ENCODE data around the gene MN1.

MN1 gene

DNA sequence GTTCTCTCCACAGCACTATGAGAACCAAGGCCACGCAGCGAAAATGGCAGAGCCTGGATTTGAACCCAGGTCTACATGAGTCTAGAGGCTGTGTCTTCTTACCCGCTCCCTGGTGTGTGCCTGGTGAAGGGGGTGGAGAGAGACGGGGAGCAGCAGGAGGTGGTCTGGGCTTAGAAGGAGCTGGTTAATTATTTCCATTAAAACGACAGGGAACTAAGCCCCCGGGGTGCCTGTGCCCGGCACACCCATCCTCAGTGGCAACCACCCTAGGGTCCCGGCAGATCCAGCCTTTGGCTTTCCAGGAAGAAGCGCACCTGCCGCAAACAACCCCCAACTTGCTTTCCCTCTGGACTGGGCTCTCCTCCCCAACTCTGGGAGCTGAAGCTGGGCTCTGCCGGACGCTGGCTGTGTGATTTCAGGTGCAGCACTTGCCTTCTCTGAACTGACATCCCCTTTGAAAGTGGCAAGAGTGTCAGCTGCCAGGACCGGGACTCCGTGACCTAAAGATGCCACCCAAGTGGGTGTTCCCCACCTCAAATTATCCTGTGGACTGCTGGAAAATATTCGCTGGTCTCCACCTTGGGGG lies 35.8 kb downstream of the MN1 start:
- H3K4me3 ChIP-seq (replicated peaks; ENCODE audit: low read depth, low read length) = no peak overlapping the region
- TF ChIP-seq, protein P1, sequence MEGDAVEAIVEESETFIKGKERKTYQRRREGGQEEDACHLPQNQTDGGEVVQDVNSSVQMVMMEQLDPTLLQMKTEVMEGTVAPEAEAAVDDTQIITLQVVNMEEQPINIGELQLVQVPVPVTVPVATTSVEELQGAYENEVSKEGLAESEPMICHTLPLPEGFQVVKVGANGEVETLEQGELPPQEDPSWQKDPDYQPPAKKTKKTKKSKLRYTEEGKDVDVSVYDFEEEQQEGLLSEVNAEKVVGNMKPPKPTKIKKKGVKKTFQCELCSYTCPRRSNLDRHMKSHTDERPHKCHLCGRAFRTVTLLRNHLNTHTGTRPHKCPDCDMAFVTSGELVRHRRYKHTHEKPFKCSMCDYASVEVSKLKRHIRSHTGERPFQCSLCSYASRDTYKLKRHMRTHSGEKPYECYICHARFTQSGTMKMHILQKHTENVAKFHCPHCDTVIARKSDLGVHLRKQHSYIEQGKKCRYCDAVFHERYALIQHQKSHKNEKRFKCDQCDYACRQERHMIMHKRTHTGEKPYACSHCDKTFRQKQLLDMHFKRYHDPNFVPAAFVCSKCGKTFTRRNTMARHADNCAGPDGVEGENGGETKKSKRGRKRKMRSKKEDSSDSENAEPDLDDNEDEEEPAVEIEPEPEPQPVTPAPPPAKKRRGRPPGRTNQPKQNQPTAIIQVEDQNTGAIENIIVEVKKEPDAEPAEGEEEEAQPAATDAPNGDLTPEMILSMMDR (IDR thresholded peaks at IDR 0.05; ENCODE audit: low read length, missing control alignments) = no peak
- no peak for DNase-seq (ENCODE audit: low read depth)

DNA sequence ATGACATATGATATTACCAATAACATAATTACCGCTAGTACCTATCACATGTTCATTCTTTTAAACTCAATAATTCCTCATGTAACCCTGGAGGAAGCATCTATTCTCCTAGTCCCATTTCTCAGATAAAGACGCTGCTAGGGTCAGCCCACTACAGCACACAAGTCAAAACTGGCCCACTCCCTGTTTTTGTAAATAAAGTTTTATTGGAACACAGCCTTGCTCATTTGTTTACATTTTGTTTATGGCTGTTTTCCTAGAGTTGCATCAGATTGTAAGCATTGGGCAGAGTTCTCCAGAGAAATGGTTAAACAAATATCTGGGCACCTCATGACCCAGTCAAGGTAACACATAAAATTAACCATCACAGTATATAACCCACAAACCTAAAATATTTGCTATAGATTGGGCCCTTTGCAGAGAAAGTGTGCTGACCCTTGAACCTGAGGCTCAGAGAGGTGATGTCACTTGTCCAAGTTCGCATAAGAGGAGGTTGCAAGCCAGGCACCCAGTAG lies 36.8 kb downstream of the MN1 start:
- DNase-seq (ENCODE audit: low read depth) = no peak
- no peak overlapping the region for H3K4me3 ChIP-seq (replicated peaks; ENCODE audit: low read depth, low read length)
- TF ChIP-seq, protein P1 (IDR thresholded peaks at IDR 0.05; ENCODE audit: low read length, missing control alignments) = no peak

DNA sequence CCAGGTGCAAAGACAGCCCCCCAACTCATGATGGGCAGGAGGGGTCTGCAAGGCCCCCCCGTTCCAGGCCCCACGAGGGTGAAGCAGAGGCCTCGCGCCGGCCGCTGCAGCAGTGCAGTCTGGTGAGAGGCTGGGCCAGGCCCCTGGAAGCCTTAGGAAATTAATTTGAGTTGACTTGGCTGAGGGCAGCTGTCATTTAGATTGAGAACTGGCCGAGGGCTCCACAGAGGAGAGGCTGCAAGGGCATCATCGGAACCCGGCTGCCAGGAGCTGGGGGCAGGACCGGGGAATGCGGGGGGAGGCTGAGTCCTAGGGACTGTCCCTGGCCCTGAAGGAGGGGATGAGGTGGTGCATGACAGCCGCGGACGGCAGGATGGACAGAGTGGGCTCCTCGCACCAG lies 39.9 kb downstream of the MN1 start:
- no peak overlapping the region for H3K4me3 ChIP-seq (replicated peaks; ENCODE audit: low read depth, low read length)
- TF ChIP-seq, protein P1 (IDR thresholded peaks at IDR 0.05; ENCODE audit: low read length, missing control alignments) = no peak
- DNase-seq (ENCODE audit: low read depth) = no peak

DNA sequence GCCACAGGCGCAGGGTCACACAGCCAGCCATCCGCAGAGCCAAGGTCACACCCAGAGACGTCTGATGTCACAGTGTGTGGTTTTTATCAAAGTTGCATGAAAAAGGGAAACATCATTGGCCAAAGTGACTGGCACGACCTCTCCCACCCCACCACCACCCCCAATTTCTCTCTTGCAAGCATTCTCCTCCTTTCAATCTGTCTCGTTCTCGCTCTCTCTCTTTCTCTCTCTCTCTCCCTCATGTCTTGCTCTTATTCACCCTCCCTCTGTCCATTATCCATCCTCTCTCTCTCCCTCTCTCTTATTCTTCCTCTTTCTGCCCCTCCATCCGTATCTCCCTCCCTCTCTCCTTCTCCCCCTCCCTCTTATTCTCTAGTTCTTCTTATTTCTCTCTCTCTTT lies 40.6 kb downstream of the MN1 start:
- DNase-seq (ENCODE audit: low read depth) = no peak
- TF ChIP-seq, protein P1 (IDR thresholded peaks at IDR 0.05; ENCODE audit: low read length, missing control alignments) = no peak
- no peak overlapping the region for H3K4me3 ChIP-seq (replicated peaks; ENCODE audit: low read depth, low read length)

DNA sequence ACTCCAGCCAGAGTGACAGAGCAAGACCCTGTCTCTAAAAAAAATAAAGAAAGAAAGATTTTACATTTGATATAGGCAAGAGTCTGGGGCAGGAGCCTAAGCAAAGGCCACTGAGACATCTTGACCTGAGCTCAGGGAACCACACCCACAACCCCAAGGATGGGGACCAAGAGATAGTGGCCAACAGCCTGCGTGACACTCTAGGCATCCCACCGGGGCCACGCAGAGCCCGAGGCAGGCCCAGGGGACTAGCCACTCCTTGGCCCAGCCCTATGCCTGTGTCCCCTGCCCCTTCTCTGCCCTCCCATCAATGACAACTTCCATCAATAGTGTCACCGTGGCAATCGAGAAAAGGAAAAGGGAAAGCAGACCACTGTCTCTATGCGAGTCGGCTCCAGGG lies 41.1 kb downstream of the MN1 start:
- TF ChIP-seq, protein P1 (IDR thresholded peaks at IDR 0.05; ENCODE audit: low read length, missing control alignments) = no peak
- H3K4me3 ChIP-seq (replicated peaks; ENCODE audit: low read depth, low read length) = no peak overlapping the region
- no peak for DNase-seq (ENCODE audit: low read depth)

DNA sequence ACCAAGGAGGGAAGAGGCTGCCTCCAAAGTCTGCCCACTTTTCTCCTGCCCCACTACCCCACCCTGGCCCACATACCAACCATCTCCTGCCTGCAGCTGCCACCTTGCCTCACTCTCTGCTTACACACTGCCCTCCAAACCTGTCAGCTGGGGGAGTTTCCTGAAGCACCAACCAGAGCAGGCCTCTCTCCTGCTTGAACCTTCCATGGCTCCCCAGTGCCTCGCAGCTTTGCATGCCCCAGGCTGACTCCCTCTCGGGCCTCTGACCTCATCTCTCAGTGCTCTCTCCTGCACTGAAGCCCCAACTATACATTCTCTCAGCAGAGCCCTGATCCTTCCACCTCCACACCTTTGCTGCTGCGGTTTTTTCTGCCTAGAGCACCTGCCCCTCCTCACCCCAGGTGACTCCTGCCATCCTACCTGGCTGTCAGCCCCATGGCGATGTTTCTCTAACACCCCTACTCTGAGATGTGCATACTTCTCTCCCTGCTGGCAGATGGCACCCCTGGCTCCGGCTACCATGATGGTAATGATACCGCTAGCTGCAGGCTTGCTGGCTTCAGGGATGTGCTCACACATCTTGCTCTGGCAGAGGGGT lies 43.5 kb downstream of the MN1 start:
- TF ChIP-seq, protein P1 (IDR thresholded peaks at IDR 0.05; ENCODE audit: low read length, missing control alignments) = no peak

DNA sequence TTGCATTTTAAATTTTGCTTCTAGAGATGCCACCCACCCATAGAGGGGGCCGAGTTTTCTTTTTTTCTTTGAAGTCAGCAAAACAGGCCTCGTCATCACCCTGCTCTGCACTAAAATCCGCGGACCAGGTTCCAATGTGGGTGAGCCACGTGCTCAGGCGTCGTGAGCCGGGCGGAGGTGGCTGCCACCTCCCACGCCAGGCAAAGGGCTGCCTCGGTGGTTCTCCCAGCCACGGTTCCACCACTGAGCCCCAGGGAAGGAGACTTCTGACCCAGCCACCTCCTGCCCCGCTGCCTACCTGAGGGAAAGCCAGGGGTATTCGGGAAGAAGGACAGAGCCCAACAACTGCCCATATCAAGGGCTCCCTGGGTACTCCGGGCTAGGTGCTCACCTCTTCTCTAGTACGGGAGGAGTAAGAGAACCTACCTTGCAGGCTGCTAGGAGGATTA lies 45.3 kb downstream of the MN1 start:
- H3K4me3 ChIP-seq (replicated peaks; ENCODE audit: low read depth, low read length) = no peak overlapping the region
- DNase-seq (ENCODE audit: low read depth) = no peak
- TF ChIP-seq, protein P1 (IDR thresholded peaks at IDR 0.05; ENCODE audit: low read length, missing control alignments) = no peak

More for the DNA sequence above, 43.5 kb downstream of the MN1 start:
- no peak overlapping the region for H3K4me3 ChIP-seq (replicated peaks; ENCODE audit: low read depth, low read length)
- DNase-seq (ENCODE audit: low read depth) = no peak

Measured in fibroblast of pulmonary artery (primary cell).